HG03039 (cell line): ENCODE results near the gene LTA4H.
"Not testable (repeated sequence)": the region's sequence is repeated elsewhere in the genome, so short reads cannot be mapped to it uniquely, and the experiment has no call there.

Source experiments
- ATAC-seq: cut with Tn5 transposase; IDR thresholded peaks from one replicate; pipeline ENCODE4 v1.9.1; 2021; ENCODE audit warnings: mild to moderate bottlenecking, moderate library complexity; ENCODE audit not compliant: unreplicated experiment

Gene LTA4H

DNA sequence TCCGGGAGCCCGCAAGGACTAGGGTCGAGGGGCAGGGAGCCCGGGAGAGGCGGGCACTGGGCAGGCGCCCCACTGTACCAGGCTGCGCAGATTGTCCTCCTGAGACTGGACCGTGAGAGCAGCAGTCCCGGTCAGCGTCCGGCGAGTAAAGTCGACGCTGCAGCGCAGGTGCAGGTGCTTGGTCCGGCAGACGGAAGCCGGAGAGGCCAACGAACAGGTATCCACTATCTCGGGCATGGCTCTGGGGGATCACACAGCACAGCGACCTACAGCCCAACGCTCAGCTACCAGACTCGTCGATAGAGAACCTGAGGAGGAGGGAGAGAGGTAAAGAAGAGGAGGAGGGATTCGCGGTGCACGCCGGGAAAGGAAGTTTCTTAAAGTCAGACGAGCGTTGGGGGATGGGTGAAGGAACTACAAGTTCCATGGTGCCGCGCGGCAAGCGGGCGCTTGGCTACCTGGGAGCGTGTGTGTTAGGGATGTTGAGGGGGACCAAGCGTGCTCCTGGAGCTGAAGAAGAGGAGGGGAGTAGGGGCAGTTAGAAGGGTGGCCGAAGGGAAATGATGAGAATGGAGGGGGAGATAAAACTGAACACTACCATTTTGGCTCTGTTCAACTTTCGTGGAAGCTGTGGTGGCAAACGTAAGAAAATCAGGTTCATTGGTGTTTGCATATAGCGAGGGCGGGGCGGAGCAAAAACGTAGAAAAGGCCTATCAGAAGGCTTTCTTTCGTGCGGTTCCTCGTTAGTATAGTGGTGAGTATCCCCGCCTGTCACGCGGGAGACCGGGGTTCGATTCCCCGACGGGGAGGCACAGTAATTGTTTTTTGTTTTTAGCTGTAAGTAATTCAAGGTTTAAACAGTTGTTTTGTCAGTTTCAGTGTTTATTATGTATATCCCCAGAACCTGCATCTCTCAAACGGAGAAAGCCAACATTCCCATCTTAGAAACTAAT is at the start of gene LTA4H:
Gene LTA4H, minus strand, starts transcription at position 305 of the 954 bp plus-strand sequence. Its CDS starts 68 bp downstream, at position 237.
- peak; percentile 88 for ATAC-seq

DNA sequence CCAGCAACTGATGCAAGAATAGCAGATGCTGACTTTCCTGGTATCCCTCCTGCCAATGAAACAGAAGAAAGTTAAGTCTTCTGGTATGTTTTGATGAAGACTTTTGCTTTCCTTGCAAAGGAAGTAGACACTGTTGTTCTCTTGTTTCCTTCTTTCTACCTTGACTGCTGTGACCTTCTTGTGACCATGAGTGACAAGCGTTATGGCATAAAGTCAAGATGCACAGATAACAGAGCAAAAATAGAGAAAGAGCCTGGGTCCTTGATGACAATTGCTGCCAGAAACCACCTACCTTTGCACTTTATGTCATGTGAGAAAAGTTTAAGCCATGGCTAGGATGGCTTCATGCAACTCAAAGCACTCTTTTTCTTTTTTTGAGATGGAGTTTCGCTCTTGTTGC is 49.2 kb upstream of the LTA4H start:
- no peak for ATAC-seq

DNA sequence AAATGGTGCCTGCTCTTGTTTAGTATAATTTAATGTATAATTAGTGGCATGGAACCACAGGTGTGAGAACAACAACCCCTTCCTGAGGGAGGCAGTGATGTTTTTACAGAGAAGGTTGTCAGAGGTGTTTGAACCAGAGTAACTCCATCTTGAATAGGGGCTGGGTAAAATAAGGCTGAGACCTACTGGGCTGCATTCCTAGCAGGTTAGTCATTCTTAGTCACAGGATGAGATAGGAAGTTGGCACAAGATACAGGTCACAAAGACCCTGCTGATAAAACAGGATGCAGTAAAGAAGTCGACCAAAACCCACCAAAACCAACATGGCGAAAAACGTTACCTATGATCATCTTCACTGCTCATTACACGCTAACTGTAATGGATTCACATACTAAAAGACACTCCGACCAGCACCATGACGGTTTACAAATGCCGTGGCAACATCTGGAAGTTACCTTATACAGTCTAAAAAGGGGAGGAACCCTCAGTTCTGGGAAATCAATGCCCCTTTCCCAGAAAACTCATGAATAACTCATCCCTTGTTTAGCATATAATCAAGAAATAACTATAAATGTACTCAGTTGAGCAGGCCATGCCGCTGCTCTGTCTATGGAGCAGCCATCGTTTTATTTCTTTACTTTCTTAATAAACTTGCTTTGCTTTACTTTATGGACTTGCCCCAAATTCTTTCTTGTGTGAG is 47.8 kb upstream of the LTA4H start:
- ATAC-seq: no peak

- no peak for ATAC-seq
These were observed 46.2 kb upstream of the LTA4H start for GRCh38 chr12:96081596-96081995.

DNA sequence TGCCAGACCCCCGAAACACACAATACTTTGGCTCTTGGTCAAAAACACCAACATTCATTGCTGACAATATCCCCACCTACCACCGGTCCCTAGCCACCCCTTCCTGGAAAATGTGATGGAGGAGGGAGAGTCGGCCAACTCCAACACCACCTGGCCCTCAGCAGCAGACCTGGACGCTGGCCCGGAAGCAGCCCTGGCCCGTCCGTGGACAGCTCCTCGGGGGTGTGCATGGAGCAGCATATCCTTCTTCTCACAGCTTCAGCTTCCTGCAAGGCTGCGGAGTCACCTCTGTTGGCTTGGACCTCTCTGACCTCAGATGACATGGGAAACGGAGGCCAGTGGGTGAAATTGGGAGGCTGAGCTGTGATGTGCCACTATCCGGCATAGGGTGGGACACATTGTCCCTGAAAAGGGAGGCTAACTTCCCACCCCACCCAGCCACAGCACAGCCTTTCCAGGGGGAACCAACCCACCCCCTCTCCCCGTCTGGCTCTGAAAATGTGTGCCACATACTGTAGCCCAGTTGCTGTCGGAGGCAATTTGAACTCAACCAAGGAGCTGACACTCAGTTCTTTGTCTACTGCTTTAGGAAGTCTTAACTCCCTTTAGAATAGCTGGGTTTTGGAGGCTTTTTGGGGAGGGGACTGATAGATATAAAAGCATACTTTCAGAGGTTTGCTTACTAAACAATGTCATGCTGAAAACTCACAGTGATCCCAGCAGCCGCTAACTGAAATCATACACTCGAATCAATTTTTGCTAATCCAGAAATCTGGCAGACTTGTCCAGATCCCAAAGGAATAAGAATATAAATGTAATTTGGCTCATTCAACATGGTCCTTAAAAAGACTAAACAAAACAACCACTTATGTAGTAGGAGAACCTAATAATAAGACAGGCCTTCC is 43.1 kb upstream of the LTA4H start:
- ATAC-seq: no peak

- ATAC-seq: no peak
These were observed 41.7 kb upstream of the LTA4H start for GRCh38 chr12:96077081-96077480.

DNA sequence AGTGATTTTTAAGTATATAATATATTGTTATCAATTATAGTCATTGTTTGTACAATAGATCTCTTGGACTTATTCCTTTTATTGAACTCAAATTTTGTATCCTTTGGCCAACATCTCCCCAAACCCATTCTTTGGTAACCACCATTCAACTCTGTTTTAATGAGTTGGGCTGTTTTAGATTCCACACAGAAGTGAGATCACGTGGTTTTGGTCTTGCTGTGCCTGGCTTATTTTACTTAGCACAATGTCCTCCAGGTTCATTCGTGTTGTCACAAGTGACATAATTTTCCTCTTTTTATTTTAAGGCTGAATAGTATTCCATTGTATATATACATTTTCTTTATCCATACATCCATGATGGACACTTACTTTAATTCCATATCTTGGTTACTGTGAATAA is 40.2 kb upstream of the LTA4H start:
- ATAC-seq: no peak

GRCh38 chr12:96073346-96074330 is 38.3 kb upstream of the LTA4H start:
- no peak for ATAC-seq

DNA sequence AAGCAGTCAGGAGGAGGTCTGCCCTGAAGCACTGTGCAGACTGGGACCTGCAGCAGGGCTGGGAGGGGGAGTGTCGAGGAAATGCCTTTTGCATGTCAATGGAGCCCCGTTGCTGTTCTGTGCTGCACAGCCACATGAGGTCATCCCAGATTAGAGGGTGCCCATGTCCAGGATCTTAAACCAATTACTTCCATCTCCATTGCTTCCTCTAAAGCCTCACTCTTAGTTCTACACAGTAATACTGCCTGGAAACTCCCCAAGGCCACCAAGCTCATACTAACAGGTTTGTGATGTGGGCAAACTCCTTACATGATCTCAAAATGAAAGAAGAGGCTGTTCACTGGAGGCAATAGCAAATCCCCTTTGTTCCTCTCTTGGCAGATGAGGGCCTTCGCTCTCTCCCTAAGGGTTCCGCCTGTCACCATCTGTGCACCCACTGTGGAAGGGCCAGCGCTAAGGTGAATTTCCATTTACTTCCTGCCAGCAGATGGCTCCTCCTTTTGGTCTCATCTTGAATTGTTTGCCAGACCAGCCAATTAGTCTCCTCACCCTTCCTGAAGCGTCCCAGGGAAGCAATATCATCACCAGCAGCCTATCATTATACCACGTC is 35.4 kb upstream of the LTA4H start:
- ATAC-seq: peak; percentile 58

- ATAC-seq: no peak
These were observed 34.3 kb upstream of the LTA4H start for GRCh38 chr12:96069511-96070231.

- no peak for ATAC-seq
These were observed 33.2 kb upstream of the LTA4H start for GRCh38 chr12:96068636-96069035.

GRCh38 chr12:96068111-96068510 is 32.7 kb upstream of the LTA4H start:
- no peak for ATAC-seq

GRCh38 chr12:96065776-96066175 is 30.4 kb upstream of the LTA4H start:
- not testable (repeated sequence) for ATAC-seq

GRCh38 chr12:96064966-96065365 is 29.6 kb upstream of the LTA4H start:
- ATAC-seq: no peak

DNA sequence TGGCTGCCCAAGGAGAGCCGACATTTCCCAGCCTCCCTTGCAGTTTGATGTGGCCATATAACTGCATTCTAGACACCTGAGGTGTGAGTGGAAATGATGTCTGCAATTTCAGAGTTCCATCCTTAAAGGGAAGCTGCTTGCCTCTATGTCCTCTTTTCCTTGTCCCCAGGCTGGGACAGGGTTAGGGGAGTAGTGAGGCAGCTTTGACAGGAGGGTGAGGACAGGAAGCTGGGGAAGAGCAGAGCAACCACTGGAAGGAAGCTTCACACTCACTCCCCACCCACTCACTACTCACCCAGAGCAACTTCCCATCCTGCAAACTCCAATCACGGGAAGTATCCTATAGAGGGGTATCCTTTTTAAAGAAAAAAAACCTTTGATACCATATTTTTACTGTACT is 28.9 kb upstream of the LTA4H start:
- ATAC-seq: no peak

DNA sequence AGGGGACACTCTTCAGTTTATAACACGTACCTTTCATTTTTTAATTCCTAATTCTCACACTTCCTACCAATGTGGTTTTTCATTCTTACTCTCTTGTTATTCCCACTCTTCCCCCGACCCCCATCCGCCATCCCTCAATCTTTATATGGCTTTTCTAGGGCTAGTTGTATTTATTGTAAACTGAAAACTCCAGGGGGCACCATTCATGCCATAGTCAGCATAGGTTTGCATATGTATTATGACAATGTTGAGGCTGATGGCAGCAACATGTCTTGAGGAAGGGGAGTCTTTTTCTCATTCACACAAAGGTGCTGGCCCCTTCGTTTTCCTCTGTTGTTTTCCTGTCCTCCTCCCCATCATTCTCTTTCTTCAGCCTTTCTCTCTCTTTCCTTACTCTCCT is 27.7 kb upstream of the LTA4H start:
- ATAC-seq: no peak

GRCh38 chr12:96061864-96062453 is 26.6 kb upstream of the LTA4H start:
- peak; percentile 60 for ATAC-seq

DNA sequence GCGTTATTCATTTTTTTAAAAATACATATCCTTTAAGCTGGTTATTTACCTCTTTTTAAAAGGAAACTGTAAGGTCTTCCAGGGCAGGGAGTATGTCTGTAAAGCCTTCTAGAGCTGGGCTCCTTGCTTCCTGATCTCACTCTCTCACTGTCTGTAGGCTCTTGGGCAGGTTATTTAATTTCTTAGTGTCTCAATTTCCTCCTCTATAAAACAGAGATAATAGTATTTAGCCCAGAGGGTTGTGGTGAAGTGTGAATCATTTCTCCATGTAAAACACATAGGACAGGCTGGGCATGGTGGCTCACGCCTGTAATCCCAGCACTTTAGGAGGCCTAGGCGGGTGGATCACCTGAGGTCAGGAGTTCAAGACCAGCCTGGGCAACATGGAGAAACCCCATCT is 25.9 kb upstream of the LTA4H start:
- ATAC-seq: no peak
